Measurements from ENCODE around the gene ICA1.
"Not testable (repeated sequence)": the region's sequence is repeated elsewhere in the genome, so short reads cannot be mapped to it uniquely, and the experiment has no call there.

ICA1 gene

GRCh38 chr7:8064828-8065227 is 197.1 kb downstream of the ICA1 start:
- no peak overlapping the region for H3K4me3 ChIP-seq (ENCODE audit: low read length)
- no peak for DNase-seq (ENCODE audit: low read depth)
- TF ChIP-seq CTCF (conservative IDR thresholded peaks at IDR 0.05; ENCODE audit: low read length), result no peak

GRCh38 chr7:8063706-8064297 is 198.2 kb downstream of the ICA1 start:
- no peak for TF ChIP-seq CTCF (conservative IDR thresholded peaks at IDR 0.05; ENCODE audit: low read length)
- DNase-seq (ENCODE audit: low read depth), result peak; percentile 38
- H3K4me3 ChIP-seq (ENCODE audit: low read length), result no peak overlapping the region

GRCh38 chr7:8063300-8063699 is 198.7 kb downstream of the ICA1 start:
- H3K4me3 ChIP-seq (ENCODE audit: low read length); DNase-seq (ENCODE audit: low read depth): not testable (repeated sequence)
